ENCODE measurements around the gene GSK3B.
"Not testable (repeated sequence)": the region's sequence is repeated elsewhere in the genome, so short reads cannot be mapped to it uniquely, and the experiment has no call there.

The GSK3B gene

GRCh38 chr3:119990888-119991287 lies 103.4 kb downstream of the GSK3B start:
- no peak for DNase-seq

GRCh38 chr3:119989981-119990655 lies 104.1 kb downstream of the GSK3B start:
- no peak for DNase-seq

GRCh38 chr3:119986812-119987211 lies 107.4 kb downstream of the GSK3B start:
- not testable (repeated sequence) for DNase-seq

- no peak for DNase-seq
Observed at GRCh38 chr3:119981386-119981785, 112.9 kb downstream of the GSK3B start.

GRCh38 chr3:119978554-119979208 lies 115.6 kb downstream of the GSK3B start:
- no peak for DNase-seq

GRCh38 chr3:119977353-119977752 lies 116.9 kb downstream of the GSK3B start:
- DNase-seq: no peak

GRCh38 chr3:119976214-119976613 lies 118.0 kb downstream of the GSK3B start:
- DNase-seq: no peak

- no peak for DNase-seq
Observed at GRCh38 chr3:119974656-119975055, 119.6 kb downstream of the GSK3B start.

GRCh38 chr3:119973018-119973646 lies 121.1 kb downstream of the GSK3B start:
- no peak for DNase-seq

- no peak for DNase-seq
Observed at GRCh38 chr3:119969759-119970158, 124.5 kb downstream of the GSK3B start.

GRCh38 chr3:119967353-119968006 lies 126.8 kb downstream of the GSK3B start:
- DNase-seq: no peak

- no peak for DNase-seq
Observed at GRCh38 chr3:119965692-119966091, 128.6 kb downstream of the GSK3B start.

- no peak for DNase-seq
Observed at GRCh38 chr3:119964294-119964693, 130.0 kb downstream of the GSK3B start.

- no peak for DNase-seq
Observed at GRCh38 chr3:119955972-119956371, 138.3 kb downstream of the GSK3B start.

- DNase-seq: no peak
Observed at GRCh38 chr3:119950666-119951325, 143.5 kb downstream of the GSK3B start.

- no peak for DNase-seq
Observed at GRCh38 chr3:119945291-119945690, 149.0 kb downstream of the GSK3B start.

GRCh38 chr3:119944091-119944490 lies 150.2 kb downstream of the GSK3B start:
- no peak for DNase-seq

- no peak for DNase-seq
Observed at GRCh38 chr3:119939077-119939476, 155.2 kb downstream of the GSK3B start.

- DNase-seq: peak; percentile 23 to 46
Observed at GRCh38 chr3:119937229-119937628, 157.0 kb downstream of the GSK3B start.

GRCh38 chr3:119934249-119934648 lies 160.0 kb downstream of the GSK3B start:
- DNase-seq: no peak

GRCh38 chr3:119933207-119933606 lies 161.0 kb downstream of the GSK3B start:
- DNase-seq: no peak

- DNase-seq: no peak
Observed at GRCh38 chr3:119930286-119930685, 164.0 kb downstream of the GSK3B start.

- DNase-seq: no peak
Observed at GRCh38 chr3:119927190-119927589, 167.1 kb downstream of the GSK3B start.

Measured in activated CD4-positive, alpha-beta T cell treated with anti-CD3 and anti-CD28 coated beads, Interleukin-2, amount 50 U/mL, for 48 hours (primary cell).